ENCODE data around the gene ANKLE1.

The ANKLE1 gene

GRCh38 chr19:17243211-17243829 lies 38.4 kb upstream of the ANKLE1 start:
- TF ChIP-seq CTCF (conservative IDR thresholded peaks at IDR 0.05; ENCODE audit: low read depth, low read length) = no peak
- no peak for DNase-seq (ENCODE audit: low read depth)
- H3K4me3 ChIP-seq (ENCODE audit: low read depth, low read length) = peak overlapping the region; percentile 77

- no peak for TF ChIP-seq CTCF (conservative IDR thresholded peaks at IDR 0.05; ENCODE audit: low read depth, low read length)
- peak overlapping the region; percentile 77 for H3K4me3 ChIP-seq (ENCODE audit: low read depth, low read length)
- DNase-seq (ENCODE audit: low read depth) = no peak
Measured at GRCh38 chr19:17243830-17244617, 37.7 kb upstream of the ANKLE1 start.

- peak overlapping the region; percentile 77 for H3K4me3 ChIP-seq (ENCODE audit: low read depth, low read length)
- no peak for TF ChIP-seq CTCF (conservative IDR thresholded peaks at IDR 0.05; ENCODE audit: low read depth, low read length)
- DNase-seq (ENCODE audit: low read depth) = no peak
Measured at GRCh38 chr19:17244618-17245534, 36.8 kb upstream of the ANKLE1 start.

- no peak for DNase-seq (ENCODE audit: low read depth)
- peak within 1 kb of the TSS; percentile 77 for H3K4me3 ChIP-seq (ENCODE audit: low read depth, low read length)
- no peak for TF ChIP-seq CTCF (conservative IDR thresholded peaks at IDR 0.05; ENCODE audit: low read depth, low read length)
Measured at GRCh38 chr19:17245535-17245984, 36.1 kb upstream of the ANKLE1 start, which contains the start of gene NR2F6. TSS of gene NR2F6 (minus strand) at chr19:17245919. CDS start at chr19:17245220, 699 bp downstream.

- peak; percentile 70 for DNase-seq (ENCODE audit: low read depth)
- no peak for TF ChIP-seq CTCF (conservative IDR thresholded peaks at IDR 0.05; ENCODE audit: low read depth, low read length)
- H3K4me3 ChIP-seq (ENCODE audit: low read depth, low read length) = peak overlapping the region; percentile 57
Measured at GRCh38 chr19:17246681-17247425, 34.8 kb upstream of the ANKLE1 start.
